Mucosa of stomach (tissue), 1 donor: Measurements from ENCODE around the gene SCUBE1.

Experiments used
- H3K27me3 ChIP-seq: one replicate; pipeline ENCODE4 v1.7.0; 2013; ENCODE audit warnings: mild to moderate bottlenecking, low read length; ENCODE audit not compliant: control insufficient read depth, insufficient read depth
- H3K36me3 ChIP-seq: one replicate; pipeline ENCODE4 v1.7.0; 2013; ENCODE audit warnings: low read length; ENCODE audit not compliant: control insufficient read depth, insufficient read depth
- H3K4me1 ChIP-seq: one replicate; pipeline ENCODE4 v1.7.0; 2013; ENCODE audit warnings: mild to moderate bottlenecking, low read length; ENCODE audit not compliant: control insufficient read depth, insufficient read depth
- H3K4me3 ChIP-seq: one replicate; pipeline ENCODE4 v1.7.0; 2013; ENCODE audit warnings: low read length
- H3K9ac ChIP-seq: one replicate; pipeline ENCODE4 v1.7.0; 2013; ENCODE audit warnings: mild to moderate bottlenecking, low read length, moderate library complexity
- H3K9me3 ChIP-seq: one replicate; pipeline ENCODE4 v1.7.0; 2013; ENCODE audit warnings: mild to moderate bottlenecking, low read length, moderate library complexity; ENCODE audit not compliant: control insufficient read depth
- donor health status: Pancreatic carcinoma.

SCUBE1 gene

DNA sequence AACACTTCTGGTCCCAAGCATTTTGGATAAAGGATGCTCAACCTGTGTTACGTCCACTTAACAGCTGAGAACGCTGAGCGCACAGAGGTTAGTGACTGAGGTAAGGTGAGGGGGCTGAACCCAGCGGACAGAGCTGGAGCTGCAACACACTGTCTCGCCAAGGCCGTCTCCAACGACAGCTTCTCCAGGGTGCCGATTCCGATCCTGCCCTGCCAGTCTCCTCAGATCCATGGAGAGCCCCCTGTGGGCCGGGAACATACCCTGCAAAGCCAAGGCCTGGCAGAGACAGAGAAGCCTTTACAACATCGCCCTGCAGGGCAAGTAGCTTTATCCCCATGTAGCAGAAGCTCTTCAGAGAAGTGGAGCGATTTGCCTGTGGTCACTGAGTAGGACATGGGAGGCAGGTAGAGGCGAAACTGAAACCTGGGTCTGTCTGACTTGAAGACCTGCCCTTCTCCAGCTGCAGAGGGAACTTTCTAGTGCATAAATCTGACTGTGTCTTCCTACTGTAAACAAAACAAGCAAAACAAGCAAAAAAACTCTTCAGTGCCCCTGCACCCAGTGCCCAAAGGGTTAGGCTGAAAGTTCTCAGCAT, 72.8 kb downstream of the SCUBE1 start:
- H3K9me3 ChIP-seq: no peaks in the 10 kb centered on the region
- H3K27me3 ChIP-seq: peaks cover 4% of the 10 kb centered on the region
- H3K36me3 ChIP-seq: no peaks in the 10 kb centered on the region
- H3K9ac ChIP-seq: no peak overlapping the region
- H3K4me3 ChIP-seq: no peak overlapping the region
- H3K4me1 ChIP-seq: no peaks in the 10 kb centered on the region

DNA sequence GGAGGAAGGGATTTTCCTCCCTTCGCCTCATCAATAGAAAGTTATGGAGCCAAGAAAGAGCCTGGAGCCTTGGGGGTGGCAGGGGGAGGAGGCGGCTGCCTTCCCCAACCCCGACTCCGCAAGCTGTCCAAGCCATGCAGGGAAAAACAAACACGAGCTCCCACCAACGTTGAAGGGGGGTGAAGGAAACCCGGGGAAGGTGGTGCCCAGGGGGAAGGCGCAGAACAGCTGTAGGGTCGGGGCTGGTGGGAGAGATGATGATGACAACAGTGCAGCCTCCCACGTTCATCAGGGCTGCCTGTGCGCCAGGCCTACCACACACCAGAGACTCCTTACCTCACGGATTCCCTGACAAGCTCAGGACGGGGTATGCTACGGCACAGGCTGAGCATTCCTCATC, 73.5 kb downstream of the SCUBE1 start:
- H3K36me3 ChIP-seq: no peaks in the 10 kb centered on the region
- H3K27me3 ChIP-seq: peaks cover 7% of the 10 kb centered on the region
- no peak overlapping the region for H3K4me3 ChIP-seq
- no peaks in the 10 kb centered on the region for H3K9me3 ChIP-seq
- H3K9ac ChIP-seq: no peak overlapping the region
- peaks cover 5% of the 10 kb centered on the region for H3K4me1 ChIP-seq

DNA sequence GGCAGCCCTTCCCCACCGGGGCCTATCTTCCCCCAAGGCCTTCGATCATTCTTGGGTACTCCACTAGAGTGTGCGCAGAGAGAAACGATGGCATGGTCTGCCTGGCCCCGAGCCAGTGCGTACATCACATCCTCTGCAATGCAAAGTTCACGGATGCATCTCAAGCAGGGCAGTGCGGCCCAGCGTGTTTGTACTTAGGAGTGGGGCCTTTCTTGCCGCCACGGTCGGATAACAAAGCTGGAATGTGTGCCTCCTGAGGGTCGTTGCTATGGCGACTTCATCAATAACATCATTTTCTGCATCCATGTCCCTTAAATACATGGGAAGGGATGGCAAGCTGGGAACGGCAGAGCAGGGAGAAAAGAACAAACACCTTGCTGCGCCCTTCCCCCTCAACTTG, 73.9 kb downstream of the SCUBE1 start:
- Histone ChIP-seq H3K9me3 (no peaks in the 10 kb centered on the region), H3K27me3 (peaks cover 11% of the 10 kb centered on the region), H3K4me1 (peaks cover 9% of the 10 kb centered on the region), H3K9ac (no peak overlapping the region), H3K36me3 (no peaks in the 10 kb centered on the region), H3K4me3 (no peak overlapping the region)

DNA sequence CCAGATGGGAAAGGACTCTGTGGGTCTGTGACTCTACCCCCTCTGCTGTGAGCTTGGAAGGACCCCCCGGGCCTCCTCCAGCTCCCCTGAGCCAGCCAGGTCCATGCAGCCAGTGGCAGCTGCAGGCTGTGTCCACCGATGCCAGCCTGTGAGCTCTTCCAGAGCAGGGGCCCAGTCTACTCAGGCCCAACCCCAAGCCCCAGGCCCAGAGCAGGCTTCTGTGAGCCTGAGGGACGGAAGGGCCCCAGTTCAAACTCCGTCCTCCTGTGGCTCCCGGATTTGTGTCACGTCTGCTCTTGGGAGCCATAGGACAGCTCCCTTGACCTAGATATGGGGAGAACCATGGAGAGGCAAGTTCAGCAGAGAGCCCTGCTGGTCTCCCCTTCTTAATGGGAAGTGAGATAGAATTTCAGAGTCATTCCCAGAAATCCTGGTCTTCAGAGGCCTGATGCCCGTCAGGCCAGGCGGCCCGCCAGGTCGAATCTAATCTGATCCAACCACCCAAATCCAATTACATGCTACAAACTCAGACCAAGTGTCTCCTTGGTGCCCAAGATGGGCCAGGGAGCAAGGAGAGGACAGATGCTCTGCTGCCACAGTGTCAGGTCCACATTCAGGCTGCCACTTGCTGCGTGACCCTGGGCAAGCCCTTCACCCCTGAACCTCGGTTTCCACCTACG, 75.1 kb downstream of the SCUBE1 start:
- H3K9me3 ChIP-seq: no peaks in the 10 kb centered on the region
- no peaks in the 10 kb centered on the region for H3K36me3 ChIP-seq
- H3K4me1 ChIP-seq: peaks cover 19% of the 10 kb centered on the region
- no peak overlapping the region for H3K9ac ChIP-seq
- no peak overlapping the region for H3K4me3 ChIP-seq
- peaks cover 13% of the 10 kb centered on the region for H3K27me3 ChIP-seq

DNA sequence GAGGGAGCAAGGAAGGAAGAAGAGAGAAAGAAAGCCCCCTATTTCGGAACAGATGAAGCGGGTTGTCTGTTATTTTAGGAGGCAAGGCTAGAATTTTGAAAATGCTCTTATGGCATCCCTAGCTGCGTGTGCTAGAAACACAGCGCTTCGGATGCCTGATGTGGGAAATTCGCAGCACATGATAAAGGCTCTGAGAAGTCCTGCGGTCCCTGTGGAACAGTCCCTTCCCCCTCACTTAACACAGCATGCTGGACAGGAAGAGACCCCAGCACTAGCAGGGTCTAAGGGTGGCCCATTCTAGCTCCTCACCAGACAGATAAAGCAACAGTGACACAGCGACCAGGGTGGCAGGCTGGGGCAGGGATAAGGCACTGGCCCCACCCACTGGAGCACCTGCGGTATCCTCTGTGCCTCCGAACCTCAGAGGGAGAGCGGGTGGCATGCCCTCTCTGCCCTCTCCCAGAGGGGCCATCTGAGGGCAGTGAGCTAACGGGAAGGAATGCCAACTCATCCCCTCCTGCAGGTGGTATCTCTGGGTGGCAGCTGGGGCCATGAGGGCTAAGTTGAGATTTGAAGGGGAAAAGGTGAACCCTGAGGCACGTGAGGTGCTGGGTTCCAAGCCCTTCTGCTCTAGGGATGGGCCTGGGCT, 75.7 kb downstream of the SCUBE1 start:
- Histone ChIP-seq H3K4me3 (no peak overlapping the region), H3K4me1 (peaks cover 19% of the 10 kb centered on the region), H3K27me3 (peaks cover 13% of the 10 kb centered on the region), H3K9ac (no peak overlapping the region), H3K9me3 (no peaks in the 10 kb centered on the region), H3K36me3 (no peaks in the 10 kb centered on the region)

GRCh38 chr22:43266076-43266475, 77.1 kb downstream of the SCUBE1 start:
- no peaks in the 10 kb centered on the region for H3K36me3 ChIP-seq
- peaks cover 19% of the 10 kb centered on the region for H3K4me1 ChIP-seq
- peaks cover 13% of the 10 kb centered on the region for H3K27me3 ChIP-seq
- no peaks in the 10 kb centered on the region for H3K9me3 ChIP-seq
- no peak overlapping the region for H3K9ac ChIP-seq
- H3K4me3 ChIP-seq: no peak overlapping the region

- Histone ChIP-seq H3K4me1 (peaks cover 19% of the 10 kb centered on the region), H3K9me3 (no peaks in the 10 kb centered on the region), H3K36me3 (no peaks in the 10 kb centered on the region), H3K9ac (no peak overlapping the region), H3K27me3 (peaks cover 13% of the 10 kb centered on the region), H3K4me3 (no peak overlapping the region)
These were observed 79.3 kb downstream of the SCUBE1 start for GRCh38 chr22:43263645-43264514.

DNA sequence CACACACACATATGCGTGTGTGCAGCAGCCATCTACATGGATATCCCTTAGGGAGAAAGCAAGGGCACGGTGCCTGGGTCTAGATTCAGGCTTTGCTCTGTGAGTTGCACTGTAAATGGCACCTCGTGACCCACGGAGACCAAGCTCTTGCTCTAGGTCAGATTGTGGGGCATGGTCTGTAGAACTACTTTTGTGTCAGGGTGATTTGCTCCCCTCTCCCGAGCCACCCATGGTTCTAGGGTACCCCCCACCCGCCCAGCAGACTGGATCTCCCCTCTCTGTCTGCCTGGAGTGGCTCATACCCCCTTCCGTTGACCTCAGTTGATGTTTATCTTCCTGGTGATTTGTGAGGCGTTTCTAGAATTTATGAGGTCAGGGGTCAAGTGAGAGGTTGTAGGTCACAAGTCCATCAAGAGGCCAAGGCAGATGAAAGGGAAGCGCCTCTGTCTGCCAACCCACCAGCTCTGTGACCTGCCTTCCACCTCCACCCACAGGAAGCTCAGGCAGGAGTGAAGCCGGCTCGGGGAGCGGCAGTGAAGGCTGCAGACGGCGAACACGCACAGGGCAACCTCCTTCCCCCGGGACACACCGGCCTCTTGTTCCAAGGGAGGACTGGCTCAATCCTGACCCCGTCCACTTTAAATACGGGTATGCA, 80.1 kb downstream of the SCUBE1 start:
- Histone ChIP-seq H3K4me1 (peaks cover 19% of the 10 kb centered on the region), H3K9me3 (no peaks in the 10 kb centered on the region), H3K4me3 (no peak overlapping the region), H3K36me3 (no peaks in the 10 kb centered on the region), H3K27me3 (peaks cover 13% of the 10 kb centered on the region), H3K9ac (no peak overlapping the region)

DNA sequence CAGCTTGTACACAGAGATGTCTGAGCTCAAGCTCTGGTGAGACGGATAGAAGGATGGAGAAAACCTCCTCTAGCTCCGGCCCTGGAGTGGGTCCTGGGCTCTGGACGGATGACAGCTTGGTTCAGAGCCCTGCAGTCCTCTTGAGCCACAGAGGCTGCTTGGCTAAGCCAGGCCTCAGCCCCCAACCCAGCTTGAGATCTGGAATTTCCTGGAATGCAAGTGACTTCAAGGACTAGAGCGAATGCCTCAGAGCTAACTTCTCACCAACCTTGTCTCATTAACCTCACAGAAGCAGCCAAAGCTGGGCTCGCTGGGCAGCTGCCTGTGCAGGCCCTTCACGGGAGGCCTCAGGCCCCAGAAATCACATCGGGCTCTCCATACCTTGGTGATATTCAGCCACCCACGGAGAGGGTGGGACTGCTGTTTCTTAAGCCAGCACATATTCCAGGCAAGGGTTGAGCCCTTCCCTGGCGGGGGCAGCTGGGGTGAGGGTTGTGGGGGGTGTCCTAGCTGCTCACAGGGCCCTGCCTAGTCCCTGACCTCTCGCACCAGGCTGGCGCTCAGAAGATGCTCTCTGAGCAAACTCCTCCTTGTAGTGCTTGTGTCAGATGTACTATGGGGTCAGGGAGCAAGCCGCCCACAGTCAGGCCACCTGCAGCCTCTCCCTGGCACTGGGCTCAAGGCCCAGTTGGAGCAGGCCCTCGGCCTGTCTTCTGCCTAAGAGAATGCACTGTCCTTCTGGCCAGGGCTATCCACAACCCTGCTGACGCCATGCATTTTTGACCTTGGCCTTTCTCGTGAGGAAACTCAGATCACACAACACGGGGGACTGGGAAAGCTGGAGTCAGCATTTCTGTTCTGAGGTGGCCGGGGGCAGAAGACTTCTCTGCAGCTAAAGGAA, 82.6 kb downstream of the SCUBE1 start:
- peaks cover 9% of the 10 kb centered on the region for H3K27me3 ChIP-seq
- no peak overlapping the region for H3K9ac ChIP-seq
- peaks cover 19% of the 10 kb centered on the region for H3K4me1 ChIP-seq
- no peaks in the 10 kb centered on the region for H3K9me3 ChIP-seq
- no peak overlapping the region for H3K4me3 ChIP-seq
- H3K36me3 ChIP-seq: no peaks in the 10 kb centered on the region

GRCh38 chr22:43257961-43258360, 85.2 kb downstream of the SCUBE1 start:
- H3K36me3 ChIP-seq: no peaks in the 10 kb centered on the region
- no peak overlapping the region for H3K9ac ChIP-seq
- no peak overlapping the region for H3K4me3 ChIP-seq
- H3K4me1 ChIP-seq: no peaks in the 10 kb centered on the region
- no peaks in the 10 kb centered on the region for H3K9me3 ChIP-seq
- H3K27me3 ChIP-seq: peaks cover 2% of the 10 kb centered on the region

- no peak overlapping the region for H3K9ac ChIP-seq
- H3K4me1 ChIP-seq: no peaks in the 10 kb centered on the region
- no peaks in the 10 kb centered on the region for H3K9me3 ChIP-seq
- no peak overlapping the region for H3K4me3 ChIP-seq
- no peaks in the 10 kb centered on the region for H3K36me3 ChIP-seq
- H3K27me3 ChIP-seq: peaks cover 2% of the 10 kb centered on the region
These were observed 85.6 kb downstream of the SCUBE1 start for GRCh38 chr22:43257549-43257948.
